HG03196 (cell line): ENCODE results near the gene CPHXL2.

Experiments
- ATAC-seq: cut with Tn5 transposase; IDR thresholded peaks from one replicate; pipeline ENCODE4 v1.9.1; 2021; ENCODE audit not compliant: unreplicated experiment

Gene CPHXL2

GRCh38 chr16:75676909-75677308 is at the start of gene CPHXL2:
Gene CPHXL2, minus strand, starts transcription at chr16:75677009. Its CDS starts 10 bp downstream, at chr16:75676999.
- no peak for ATAC-seq

- ATAC-seq = no peak
Measured at GRCh38 chr16:75726390-75726789, 49.6 kb upstream of the CPHXL2 start, which contains the start of gene CPHXL. Gene CPHXL, minus strand, starts transcription at chr16:75726490. Its CDS starts 48 bp downstream, at chr16:75726442.

GRCh38 chr16:75718452-75718851 is 41.6 kb upstream of the CPHXL2 start:
- ATAC-seq = no peak

GRCh38 chr16:75714661-75715060 is 37.9 kb upstream of the CPHXL2 start:
- ATAC-seq = no peak

- ATAC-seq = no peak
Measured at GRCh38 chr16:75710344-75710743, 33.5 kb upstream of the CPHXL2 start.

GRCh38 chr16:75703306-75703705 is 26.5 kb upstream of the CPHXL2 start:
- ATAC-seq = no peak

- ATAC-seq = no peak
Measured at GRCh38 chr16:75702242-75702641, 25.4 kb upstream of the CPHXL2 start.

- ATAC-seq = no peak
Measured at GRCh38 chr16:75701361-75701760, 24.6 kb upstream of the CPHXL2 start, which contains the start of gene DUXB. Gene DUXB, minus strand, starts transcription at chr16:75701461. Its CDS starts 43 bp downstream, at chr16:75701418.

- ATAC-seq = no peak
Measured at GRCh38 chr16:75697571-75697970, 20.8 kb upstream of the CPHXL2 start.

GRCh38 chr16:75695708-75696107 is 18.9 kb upstream of the CPHXL2 start:
- ATAC-seq = no peak

- no peak for ATAC-seq
Measured at GRCh38 chr16:75687361-75687760, 10.6 kb upstream of the CPHXL2 start.

GRCh38 chr16:75682308-75682707 is 5.5 kb upstream of the CPHXL2 start:
- ATAC-seq = no peak

GRCh38 chr16:75679366-75679765 is 2.6 kb upstream of the CPHXL2 start:
- no peak for ATAC-seq

GRCh38 chr16:75667503-75667902 is 9.3 kb downstream of the CPHXL2 start:
- no peak for ATAC-seq

GRCh38 chr16:75660726-75661302 is 16.0 kb downstream of the CPHXL2 start:
- no peak for ATAC-seq

GRCh38 chr16:75660321-75660720 is 16.5 kb downstream of the CPHXL2 start:
- no peak for ATAC-seq

GRCh38 chr16:75658175-75658574 is 18.6 kb downstream of the CPHXL2 start:
- ATAC-seq = no peak

- no peak for ATAC-seq
Measured at GRCh38 chr16:75653922-75654321, 22.9 kb downstream of the CPHXL2 start.

- peak; percentile 25 for ATAC-seq
Measured at GRCh38 chr16:75648265-75649076, 28.3 kb downstream of the CPHXL2 start.

- ATAC-seq = peak; percentile 89
Measured at GRCh38 chr16:75647492-75648264, 29.1 kb downstream of the CPHXL2 start, which contains the start of the genes KARS1 and TERF2IP. Gene KARS1, minus strand, starts transcription at chr16:75647665. Its CDS starts 26 bp downstream, at chr16:75647639. Gene TERF2IP, plus strand, starts transcription at chr16:75647773. Its CDS starts 110 bp downstream, at chr16:75647883.

- peak; percentile 15 for ATAC-seq
Measured at GRCh38 chr16:75647112-75647491, 29.7 kb downstream of the CPHXL2 start.
